GM04503 (cell line): Measurements from ENCODE around the gene XIRP1.

Source experiments
- DNase-seq: peaks from one replicate; pipeline ENCODE4 v3.0.0-alpha.2; 2012; ENCODE audit warnings: low read depth

Gene XIRP1

GRCh38 chr3:39209329-39209970 lies 17.1 kb upstream of the XIRP1 start:
- DNase-seq: no peak

- DNase-seq: no peak
These were observed 16.2 kb upstream of the XIRP1 start for GRCh38 chr3:39208463-39209055.

GRCh38 chr3:39207361-39208186 lies 15.2 kb upstream of the XIRP1 start:
- no peak for DNase-seq

- DNase-seq: no peak
These were observed 13.6 kb upstream of the XIRP1 start for GRCh38 chr3:39205919-39206516.

GRCh38 chr3:39205131-39205530 lies 12.7 kb upstream of the XIRP1 start:
- no peak for DNase-seq

- DNase-seq: no peak
These were observed 11.5 kb upstream of the XIRP1 start for GRCh38 chr3:39203860-39204259.

GRCh38 chr3:39203402-39203801 lies 11.0 kb upstream of the XIRP1 start:
- no peak for DNase-seq

GRCh38 chr3:39202094-39202493 lies 9.7 kb upstream of the XIRP1 start:
- DNase-seq: no peak

- DNase-seq: no peak
These were observed 4.4 kb upstream of the XIRP1 start for GRCh38 chr3:39196671-39197356.

GRCh38 chr3:39196034-39196433 lies 3.6 kb upstream of the XIRP1 start:
- no peak for DNase-seq

GRCh38 chr3:39193391-39193790 lies 996 bp upstream of the XIRP1 start:
- DNase-seq: no peak

- no peak for DNase-seq
These were observed 622 bp downstream of the XIRP1 start for GRCh38 chr3:39191773-39192172.

- no peak for DNase-seq
These were observed 1.3 kb downstream of the XIRP1 start for GRCh38 chr3:39191111-39191510.

- DNase-seq: no peak
These were observed 1.9 kb downstream of the XIRP1 start for GRCh38 chr3:39190281-39191025.

GRCh38 chr3:39189959-39190269 lies 2.5 kb downstream of the XIRP1 start:
- no peak for DNase-seq

GRCh38 chr3:39189150-39189958 lies 3.0 kb downstream of the XIRP1 start:
- no peak for DNase-seq

- no peak for DNase-seq
These were observed 3.9 kb downstream of the XIRP1 start for GRCh38 chr3:39188271-39189149.

GRCh38 chr3:39187372-39188155 lies 4.8 kb downstream of the XIRP1 start:
- no peak for DNase-seq

GRCh38 chr3:39186692-39187151 lies 5.7 kb downstream of the XIRP1 start:
- DNase-seq: no peak
